GM12878 (cell line): ENCODE data around the gene KCND3.

Source experiments
- CREB1 ChIP-seq: IDR thresholded peaks from 2 replicates; pipeline ENCODE4 v1.6.1; 2012; ENCODE audit warnings: low read depth, mild to moderate bottlenecking, inconsistent platforms
- POLR2A ChIP-seq: IDR thresholded peaks from 2 replicates; pipeline ENCODE4 v1.6.1; 2011; ENCODE audit warnings: low read depth, mild to moderate bottlenecking, low read length
- POLR2AphosphoS5 ChIP-seq: IDR thresholded peaks from 2 replicates; pipeline ENCODE4 v1.6.1; 2011; ENCODE audit warnings: mild to moderate bottlenecking, low read length, inconsistent platforms
- ZNF274 ChIP-seq: IDR thresholded peaks from one replicate; pipeline ENCODE4 v1.8.0; 2011; ENCODE audit not compliant: insufficient read length, insufficient read depth

DNA sequence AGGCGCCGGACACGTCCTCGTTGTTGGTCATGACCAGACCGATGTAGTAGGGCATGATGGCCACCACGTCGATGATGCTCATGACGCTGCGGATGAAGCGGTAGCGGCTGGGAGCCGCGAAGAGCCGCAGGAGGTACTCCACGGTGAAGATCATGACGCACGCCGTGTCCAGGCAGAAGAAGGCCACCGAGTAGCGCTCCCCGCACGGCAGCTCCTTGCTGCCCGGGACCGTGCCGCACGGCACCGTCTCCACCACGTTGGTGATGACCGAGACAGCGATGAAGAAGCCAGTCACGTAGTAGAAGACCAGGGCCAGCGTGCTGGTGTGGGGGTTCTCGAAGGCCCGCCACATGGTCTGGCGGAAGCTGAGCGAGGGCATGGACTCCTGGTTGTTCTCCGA lies 7.6 kb downstream of the KCND3 start:
- TF ChIP-seq POLR2A (no peak), POLR2AphosphoS5 (no peak), ZNF274 (no peak), CREB1 (no peak)
